KBM-7 (cell line): Measurements from ENCODE around the gene ABHD14A.

Experiments used
- DNase-seq: peaks from one replicate; pipeline ENCODE4 v3.0.0-alpha.2; 2015
- in situ Hi-C: fragments of 300-500 bp; cut with MboI; formaldehyde crosslinking; loops from 2 replicates; pipeline ENCODE4 v1.14.3; 2020; ENCODE audit warnings: low sequenced_read_pairs, low pct_unique_long_range_greater_than_20kb, mixed read lengths

Gene ABHD14A

DNA sequence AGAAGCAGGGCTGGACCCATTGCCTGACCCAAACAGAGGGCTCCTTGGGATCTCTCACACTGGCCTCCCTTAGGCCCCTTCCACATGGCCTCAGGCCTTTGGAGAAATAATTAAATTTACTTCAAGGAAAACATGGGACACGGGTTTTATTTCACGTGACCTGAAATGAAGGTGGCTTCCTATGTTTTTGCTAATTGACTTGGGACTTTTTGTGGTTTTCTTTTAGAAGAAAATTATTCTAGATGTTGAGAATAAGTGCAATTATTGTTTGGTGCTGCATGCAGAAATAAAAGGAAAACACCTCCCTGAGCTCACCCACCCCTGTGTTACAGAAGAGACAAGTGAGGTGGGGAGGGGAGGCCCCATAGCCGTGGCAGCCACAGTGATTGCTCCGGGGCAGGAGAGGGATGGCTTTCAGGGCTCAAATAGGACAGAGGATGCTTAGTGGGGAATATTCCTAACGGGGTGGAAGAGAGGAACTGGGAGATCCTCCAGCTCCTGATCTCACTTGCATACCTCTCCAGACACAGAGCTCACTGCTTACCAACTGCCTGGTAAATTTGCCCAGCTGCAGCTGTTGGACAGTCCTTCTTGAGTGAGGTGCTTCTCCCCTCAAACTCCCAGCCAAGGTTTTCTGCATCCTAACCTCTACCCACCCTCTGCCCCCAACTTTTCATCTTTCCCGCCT is 50.0 kb downstream of the ABHD14A start:
- in situ Hi-C loops = no loop called here

DNA sequence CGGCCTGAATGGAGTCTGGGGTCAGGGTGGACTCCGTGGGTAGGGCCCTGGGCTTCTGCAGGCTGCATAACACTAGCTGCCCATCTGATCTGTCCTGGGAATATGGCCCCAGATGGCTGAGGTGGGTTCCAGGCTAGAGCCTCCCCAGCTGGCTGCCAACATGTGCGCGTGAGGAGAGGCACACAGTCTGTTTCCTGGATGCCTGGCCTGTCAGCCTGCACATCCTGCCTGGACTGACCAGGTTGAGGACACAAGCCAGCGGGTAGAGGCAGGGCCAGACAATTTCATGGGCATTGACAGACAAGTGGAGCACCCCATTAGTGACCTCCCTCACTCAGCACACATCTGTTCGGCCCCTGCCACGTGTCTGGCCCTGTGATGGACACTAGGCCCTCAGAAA is 50.6 kb downstream of the ABHD14A start:
- in situ Hi-C loops = no loop called here
- no peak for DNase-seq

More for the DNA sequence above, 50.0 kb downstream of the ABHD14A start:
- DNase-seq = no peak

DNA sequence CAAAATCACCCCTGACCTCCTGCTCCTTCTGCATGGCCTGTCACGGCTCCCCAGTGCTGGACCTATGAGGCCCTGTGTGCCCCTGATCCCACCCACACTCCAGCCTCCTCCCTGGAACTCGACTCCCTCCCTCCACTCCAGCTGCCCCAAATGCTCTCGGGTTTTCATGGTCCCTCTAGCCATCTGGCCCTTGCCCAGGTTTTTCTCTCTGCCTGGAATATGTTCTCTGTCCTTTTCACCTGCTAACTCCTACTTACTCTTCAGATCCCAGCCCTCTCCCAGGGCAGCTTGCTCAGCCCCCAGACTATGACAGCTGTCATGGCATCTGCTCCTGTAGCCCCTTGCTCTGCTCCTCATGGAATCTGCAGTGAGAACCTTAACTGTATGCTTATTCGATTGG is 51.2 kb downstream of the ABHD14A start:
- in situ Hi-C loops = no loop called here
- no peak for DNase-seq

DNA sequence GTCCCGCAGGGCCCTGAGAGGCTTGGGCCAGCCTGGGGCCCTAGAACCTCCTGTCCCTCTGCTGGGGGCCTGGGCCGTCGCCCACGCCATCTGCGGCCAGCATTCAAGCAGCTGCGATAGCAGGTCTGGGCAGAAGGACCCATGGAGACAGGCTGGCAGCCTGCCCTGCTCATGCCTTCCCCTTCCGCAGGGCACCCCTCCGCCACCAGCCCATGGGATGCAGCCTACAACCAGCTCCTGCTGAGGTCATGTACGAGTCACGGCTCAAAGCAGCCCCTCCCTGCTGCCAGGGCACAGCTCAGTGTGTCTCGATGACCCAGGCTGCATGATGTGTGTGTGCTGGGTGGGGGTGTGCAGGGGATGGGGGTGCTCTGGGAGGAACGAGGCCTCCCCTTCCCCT is 53.7 kb downstream of the ABHD14A start:
- in situ Hi-C loops = no loop called here
- no peak for DNase-seq

GRCh38 chr3:52029053-52029452 is 54.2 kb downstream of the ABHD14A start:
- in situ Hi-C loops = no loop called here
- no peak for DNase-seq

GRCh38 chr3:52029535-52029934 is 54.7 kb downstream of the ABHD14A start:
- in situ Hi-C loops = no loop called here
- no peak for DNase-seq
